SW480 (cell line): ENCODE results near the gene RIMS1.
A peak's percentile ranks its signal among the peaks of the same experiment; 100 is the strongest.

Source experiments
- DNase-seq: peaks from one replicate; pipeline ENCODE4 v3.0.0-alpha.2; 2016; ENCODE audit warnings: low spot score

RIMS1 gene

GRCh38 chr6:72350296-72350881 is 464.0 kb downstream of the RIMS1 start:
- DNase-seq = no peak

GRCh38 chr6:72363844-72364740 is 477.7 kb downstream of the RIMS1 start:
- DNase-seq = no peak

- DNase-seq = no peak
Observed at GRCh38 chr6:72365773-72366172, 479.4 kb downstream of the RIMS1 start.

GRCh38 chr6:72367439-72367838 is 481.1 kb downstream of the RIMS1 start:
- DNase-seq = no peak

- DNase-seq = no peak
Observed at GRCh38 chr6:72371473-72371872, 485.1 kb downstream of the RIMS1 start.

- DNase-seq = no peak
Observed at GRCh38 chr6:72374172-72374571, 487.8 kb downstream of the RIMS1 start.

- DNase-seq = peak; percentile 3
Observed at GRCh38 chr6:72374857-72375256, 488.5 kb downstream of the RIMS1 start.

GRCh38 chr6:72376736-72377135 is 490.4 kb downstream of the RIMS1 start:
- DNase-seq = no peak

- DNase-seq = no peak
Observed at GRCh38 chr6:72381076-72381475, 494.7 kb downstream of the RIMS1 start.

- DNase-seq = no peak
Observed at GRCh38 chr6:72382602-72383529, 496.5 kb downstream of the RIMS1 start.

GRCh38 chr6:72386324-72386723 is 500.0 kb downstream of the RIMS1 start:
- DNase-seq = no peak

- DNase-seq = no peak
Observed at GRCh38 chr6:72389698-72390097, 503.3 kb downstream of the RIMS1 start.

- DNase-seq = no peak
Observed at GRCh38 chr6:72390548-72390947, 504.2 kb downstream of the RIMS1 start.

GRCh38 chr6:72401865-72402264 is 515.5 kb downstream of the RIMS1 start:
- no peak for DNase-seq

- no peak for DNase-seq
Observed at GRCh38 chr6:72403413-72403812, 517.1 kb downstream of the RIMS1 start.

- no peak for DNase-seq
Observed at GRCh38 chr6:72406517-72406916, 520.2 kb downstream of the RIMS1 start.

- no peak for DNase-seq
Observed at GRCh38 chr6:72410769-72411168, 524.4 kb downstream of the RIMS1 start.

GRCh38 chr6:72411872-72412708 is 525.7 kb downstream of the RIMS1 start:
- DNase-seq = peak; percentile 35

GRCh38 chr6:72412709-72413044 is 526.3 kb downstream of the RIMS1 start:
- no peak for DNase-seq

- DNase-seq = peak; percentile 7
Observed at GRCh38 chr6:72413884-72414283, 527.5 kb downstream of the RIMS1 start.

GRCh38 chr6:72414657-72415056 is 528.3 kb downstream of the RIMS1 start:
- no peak for DNase-seq
